ENCODE data around the gene IL1RAPL2. TPM values are rescaled to one million over a fixed set of nuclear protein-coding genes. Genes with fewer than 3 reads are reported as not detected.

The IL1RAPL2 gene
- total RNA-seq, 2 experiments from 2014 or later = not detected

DNA sequence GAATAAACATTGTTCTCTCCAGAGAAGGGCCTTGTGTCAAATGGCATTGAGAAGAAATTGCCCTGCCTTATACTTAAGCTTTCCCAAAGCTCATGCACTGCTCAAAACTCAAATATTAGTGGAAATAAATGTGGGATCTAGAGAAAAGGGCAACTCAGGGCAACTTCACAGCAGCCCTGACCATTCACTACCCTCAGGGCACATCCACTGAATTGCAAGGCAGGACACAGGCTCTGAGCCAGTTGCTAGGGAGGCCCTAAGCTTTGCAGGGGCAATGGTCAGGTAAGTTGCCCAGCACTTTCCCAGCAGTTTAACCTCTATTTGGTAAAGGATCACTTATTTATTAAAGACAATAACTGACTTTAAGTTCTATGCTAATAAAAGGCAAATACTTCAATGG, 909.8 kb downstream of the IL1RAPL2 start:
- H3K4me1 Mint-ChIP-seq = no peaks in the 10 kb centered on the region
- ATAC-seq (no peak), DNase-seq (no peak)
- H3K4me3 Mint-ChIP-seq = no peak overlapping the region
- no peaks in the 10 kb centered on the region for H3K36me3 Mint-ChIP-seq
- no peak overlapping the region for H3K27ac Mint-ChIP-seq
- no peaks in the 10 kb centered on the region for H3K9me3 Mint-ChIP-seq (ENCODE audit: low read depth)
- CTCF ChIA-PET = no interaction called here
- H3K27me3 Mint-ChIP-seq = no peaks in the 10 kb centered on the region

DNA sequence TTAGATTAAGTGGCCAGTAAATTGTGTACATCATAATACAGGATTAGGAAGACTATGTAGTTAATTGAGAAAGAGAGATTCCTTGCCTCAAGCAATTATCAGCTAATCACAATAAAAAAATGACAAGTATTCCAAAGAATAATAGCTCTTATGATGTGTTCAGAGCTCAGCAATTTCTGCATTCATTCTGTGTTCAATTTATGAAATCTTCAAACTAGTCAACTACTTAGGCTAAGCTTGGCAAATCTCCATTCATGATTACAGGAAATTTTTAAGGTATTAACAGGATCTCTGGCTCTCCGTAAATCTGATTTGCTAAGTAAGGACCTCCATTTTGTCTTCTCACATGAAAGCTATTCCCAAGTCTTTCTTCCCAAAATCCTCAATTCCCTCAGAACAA, 911.4 kb downstream of the IL1RAPL2 start:
- no peak overlapping the region for H3K4me3 Mint-ChIP-seq
- CTCF ChIA-PET = no interaction called here
- no peaks in the 10 kb centered on the region for H3K4me1 Mint-ChIP-seq
- no peaks in the 10 kb centered on the region for H3K27me3 Mint-ChIP-seq
- H3K9me3 Mint-ChIP-seq (ENCODE audit: low read depth) = no peaks in the 10 kb centered on the region
- H3K36me3 Mint-ChIP-seq = no peaks in the 10 kb centered on the region
- DNase-seq (no peak), ATAC-seq (no peak)
- H3K27ac Mint-ChIP-seq = no peak overlapping the region

DNA sequence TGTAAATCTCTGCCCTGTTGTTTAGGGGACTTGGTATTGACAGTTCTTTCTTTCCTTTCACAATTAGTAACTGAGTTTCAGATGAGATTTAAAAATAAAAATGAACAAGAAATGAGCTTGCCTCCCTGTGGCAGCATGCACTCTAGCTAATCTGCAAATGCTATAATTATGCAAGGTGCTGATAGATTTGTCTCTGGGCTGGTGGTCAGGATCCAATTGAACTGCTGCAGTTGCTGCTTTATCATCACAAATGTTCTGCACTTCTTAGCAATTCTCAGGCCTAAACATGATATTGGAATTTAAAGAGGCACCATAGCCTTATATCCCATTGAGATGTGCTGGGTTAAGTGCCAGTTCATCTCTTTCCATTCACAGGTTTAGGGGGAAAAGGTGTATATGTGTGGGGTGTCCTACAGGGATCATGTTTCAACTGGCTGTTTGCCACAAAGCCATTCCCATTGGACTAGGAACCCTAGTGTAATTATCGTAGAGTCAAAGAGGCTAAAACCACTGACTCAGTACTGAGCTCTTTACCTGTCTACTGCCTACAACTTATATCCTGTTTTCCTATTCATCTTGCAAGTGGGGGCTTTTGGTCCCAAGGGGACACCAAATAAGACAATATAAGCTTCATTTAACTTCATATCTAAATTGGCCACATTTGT, 914.8 kb downstream of the IL1RAPL2 start:
- Mint-ChIP-seq H3K27me3 (no peaks in the 10 kb centered on the region), H3K4me1 (no peaks in the 10 kb centered on the region), H3K4me3 (no peak overlapping the region), H3K27ac (no peak overlapping the region), H3K36me3 (no peaks in the 10 kb centered on the region), H3K9me3 (ENCODE audit: low read depth) (no peaks in the 10 kb centered on the region)
- CTCF ChIA-PET = no interaction called here
- ATAC-seq (no peak), DNase-seq (no peak)

DNA sequence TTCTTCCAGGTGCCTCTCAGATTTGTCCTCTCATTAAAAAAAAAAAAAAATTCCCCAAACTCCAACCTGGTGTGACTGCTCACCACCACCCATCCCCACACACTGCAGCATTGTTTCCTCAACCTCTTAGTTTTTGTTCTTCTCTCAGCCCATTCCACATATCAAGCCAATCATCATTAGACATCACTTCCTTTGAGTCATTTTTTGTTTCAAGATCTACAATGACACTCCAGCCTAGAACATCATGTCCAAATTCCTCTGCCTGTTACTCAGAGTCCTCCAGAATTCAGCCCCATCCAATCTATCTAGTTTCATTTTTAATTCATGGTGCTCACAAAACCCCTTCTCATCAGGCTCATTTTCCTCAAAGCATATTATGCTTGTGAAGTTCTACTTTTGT, 917.0 kb downstream of the IL1RAPL2 start:
- no peaks in the 10 kb centered on the region for H3K4me1 Mint-ChIP-seq
- DNase-seq (no peak), ATAC-seq (no peak)
- no peaks in the 10 kb centered on the region for H3K36me3 Mint-ChIP-seq
- no peaks in the 10 kb centered on the region for H3K9me3 Mint-ChIP-seq (ENCODE audit: low read depth)
- no peak overlapping the region for H3K4me3 Mint-ChIP-seq
- CTCF ChIA-PET = no interaction called here
- no peak overlapping the region for H3K27ac Mint-ChIP-seq
- no peaks in the 10 kb centered on the region for H3K27me3 Mint-ChIP-seq

DNA sequence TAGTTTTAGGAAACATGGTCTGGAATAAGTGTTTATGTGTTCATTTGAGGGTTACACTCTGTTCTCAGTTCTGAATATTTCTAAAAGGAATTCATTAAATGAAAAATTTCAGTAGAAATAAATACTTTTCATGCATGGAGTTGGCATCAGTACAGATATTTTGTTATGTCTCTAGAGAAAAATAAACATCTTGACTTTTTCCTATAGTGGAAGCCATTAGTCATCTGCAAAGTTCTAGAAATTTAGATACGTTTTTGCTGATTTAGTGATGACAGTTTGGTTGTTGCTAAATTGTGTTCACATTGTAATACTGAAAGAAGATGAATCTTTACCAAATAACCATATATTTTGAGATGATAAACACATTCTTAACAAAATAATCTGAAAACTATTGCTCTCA, 922.7 kb downstream of the IL1RAPL2 start:
- no peaks in the 10 kb centered on the region for H3K27me3 Mint-ChIP-seq
- H3K4me1 Mint-ChIP-seq = no peaks in the 10 kb centered on the region
- DNase-seq (no peak), ATAC-seq (no peak)
- H3K4me3 Mint-ChIP-seq = no peak overlapping the region
- H3K36me3 Mint-ChIP-seq = no peaks in the 10 kb centered on the region
- CTCF ChIA-PET = no interaction called here
- no peak overlapping the region for H3K27ac Mint-ChIP-seq
- H3K9me3 Mint-ChIP-seq (ENCODE audit: low read depth) = no peaks in the 10 kb centered on the region

DNA sequence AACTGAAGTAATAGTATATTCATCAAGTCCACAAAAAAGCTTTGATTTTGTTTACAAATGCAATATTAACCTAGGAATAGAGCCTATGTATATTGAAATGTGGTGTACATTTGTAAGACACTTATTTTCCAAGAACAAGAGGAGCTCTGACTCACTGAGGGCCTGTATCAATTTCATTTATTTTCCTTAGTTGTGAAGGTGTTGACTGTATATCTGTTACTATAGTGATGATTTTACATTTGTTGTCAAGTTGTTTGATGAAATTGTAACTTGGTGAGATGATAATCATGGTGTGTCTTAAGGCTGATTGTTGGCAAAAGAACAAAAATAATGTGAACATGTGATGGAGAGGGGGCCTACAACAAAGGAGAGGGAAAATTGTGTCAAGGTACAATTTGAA, 929.4 kb downstream of the IL1RAPL2 start:
- Mint-ChIP-seq H3K4me1 (no peaks in the 10 kb centered on the region), H3K27me3 (no peaks in the 10 kb centered on the region), H3K27ac (no peak overlapping the region), H3K36me3 (no peaks in the 10 kb centered on the region), H3K4me3 (no peak overlapping the region), H3K9me3 (ENCODE audit: low read depth) (no peaks in the 10 kb centered on the region)
- no peak for ATAC-seq
- no peak for DNase-seq
- CTCF ChIA-PET = no interaction called here

DNA sequence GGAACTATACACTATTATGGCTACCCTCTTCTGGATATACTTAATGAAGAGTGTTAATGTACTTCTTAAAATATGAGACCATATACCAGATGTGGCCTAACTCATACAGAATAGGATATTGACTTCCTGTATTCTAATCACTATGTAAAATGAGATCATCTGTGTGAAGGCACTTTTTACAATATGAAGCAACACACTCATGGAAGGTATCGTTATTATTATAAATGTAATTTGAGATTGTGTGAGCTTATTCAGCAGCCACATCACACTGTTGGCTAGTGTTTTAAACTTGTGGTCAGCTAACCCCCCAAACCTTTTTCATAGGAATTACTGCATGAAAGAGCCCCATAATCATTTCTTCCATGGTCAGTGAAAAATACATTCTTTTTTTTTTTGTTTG, 936.3 kb downstream of the IL1RAPL2 start:
- ATAC-seq (no peak), DNase-seq (no peak)
- Mint-ChIP-seq H3K4me3 (no peak overlapping the region), H3K27me3 (no peaks in the 10 kb centered on the region), H3K36me3 (no peaks in the 10 kb centered on the region), H3K4me1 (no peaks in the 10 kb centered on the region), H3K9me3 (ENCODE audit: low read depth) (peaks cover 2% of the 10 kb centered on the region), H3K27ac (no peak overlapping the region)
- CTCF ChIA-PET = no interaction called here

DNA sequence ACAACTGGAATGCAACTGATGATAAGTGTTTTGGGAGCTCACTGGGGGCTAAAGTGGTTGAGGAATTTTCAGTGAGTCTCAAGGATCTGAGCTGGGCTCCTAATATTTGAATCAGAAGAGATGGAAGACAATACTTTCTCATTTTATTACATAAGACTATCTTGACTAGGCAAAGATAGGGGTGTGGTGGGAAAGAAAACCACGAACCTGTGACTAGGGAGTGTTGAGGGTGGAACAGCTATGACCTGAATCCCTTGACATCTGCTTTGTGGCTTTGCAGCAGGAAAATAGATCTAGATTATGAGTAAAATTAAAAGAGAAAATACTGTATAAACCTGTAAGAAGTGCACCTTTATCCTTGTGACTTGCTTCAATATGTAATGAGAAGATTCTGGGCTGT, 949.6 kb downstream of the IL1RAPL2 start:
- no peaks in the 10 kb centered on the region for H3K36me3 Mint-ChIP-seq
- CTCF ChIA-PET = no interaction called here
- no peaks in the 10 kb centered on the region for H3K27me3 Mint-ChIP-seq
- ATAC-seq (no peak), DNase-seq (no peak)
- peaks cover 7% of the 10 kb centered on the region for H3K9me3 Mint-ChIP-seq (ENCODE audit: low read depth)
- H3K4me3 Mint-ChIP-seq = no peak overlapping the region
- no peaks in the 10 kb centered on the region for H3K4me1 Mint-ChIP-seq
- H3K27ac Mint-ChIP-seq = no peak overlapping the region

DNA sequence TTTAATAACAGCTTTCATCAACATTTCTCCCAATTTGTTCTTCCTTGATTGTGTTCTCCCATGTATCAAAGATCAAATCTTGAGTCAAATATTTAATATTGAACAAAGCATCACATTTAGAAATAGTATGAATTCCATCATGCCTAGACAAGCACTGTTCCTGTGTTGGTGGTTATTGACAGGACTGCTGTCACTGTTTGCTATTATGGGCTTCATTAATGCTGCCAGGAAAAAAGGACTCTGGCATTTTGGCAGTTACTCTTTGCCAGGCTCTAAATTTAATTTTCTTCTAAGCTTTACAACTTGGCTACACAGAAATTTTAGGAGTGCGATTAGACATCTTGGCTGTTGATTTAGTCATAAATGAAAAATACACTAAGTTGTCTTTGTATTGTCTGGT, 960.4 kb downstream of the IL1RAPL2 start:
- Mint-ChIP-seq H3K27ac (no peak overlapping the region), H3K9me3 (ENCODE audit: low read depth) (no peaks in the 10 kb centered on the region), H3K4me3 (no peak overlapping the region), H3K4me1 (no peaks in the 10 kb centered on the region), H3K36me3 (no peaks in the 10 kb centered on the region), H3K27me3 (no peaks in the 10 kb centered on the region)
- ATAC-seq (no peak), DNase-seq (no peak)
- CTCF ChIA-PET = no interaction called here

DNA sequence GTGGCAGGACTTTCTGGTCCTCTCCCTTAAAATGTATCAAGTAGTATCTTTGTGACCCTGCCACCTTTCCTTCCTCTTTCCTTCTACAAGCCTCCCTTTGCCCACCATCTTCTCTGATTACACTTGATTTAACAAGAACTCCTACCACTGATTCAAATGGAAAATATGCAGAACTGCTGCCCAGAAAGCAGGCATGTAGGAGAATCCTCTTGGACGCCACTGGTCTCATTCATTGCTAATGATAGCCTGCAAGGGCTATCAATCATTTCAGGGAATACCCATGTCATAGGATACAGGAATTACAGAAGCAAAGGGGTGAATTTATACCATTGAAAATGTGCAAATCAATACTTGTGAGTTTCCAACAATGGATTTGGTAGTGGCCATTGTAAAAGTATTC, 961.8 kb downstream of the IL1RAPL2 start:
- Mint-ChIP-seq H3K4me1 (no peaks in the 10 kb centered on the region), H3K27me3 (no peaks in the 10 kb centered on the region), H3K27ac (no peak overlapping the region), H3K9me3 (ENCODE audit: low read depth) (no peaks in the 10 kb centered on the region), H3K4me3 (no peak overlapping the region), H3K36me3 (no peaks in the 10 kb centered on the region)
- CTCF ChIA-PET = no interaction called here
- no peak for ATAC-seq
- DNase-seq = no peak

DNA sequence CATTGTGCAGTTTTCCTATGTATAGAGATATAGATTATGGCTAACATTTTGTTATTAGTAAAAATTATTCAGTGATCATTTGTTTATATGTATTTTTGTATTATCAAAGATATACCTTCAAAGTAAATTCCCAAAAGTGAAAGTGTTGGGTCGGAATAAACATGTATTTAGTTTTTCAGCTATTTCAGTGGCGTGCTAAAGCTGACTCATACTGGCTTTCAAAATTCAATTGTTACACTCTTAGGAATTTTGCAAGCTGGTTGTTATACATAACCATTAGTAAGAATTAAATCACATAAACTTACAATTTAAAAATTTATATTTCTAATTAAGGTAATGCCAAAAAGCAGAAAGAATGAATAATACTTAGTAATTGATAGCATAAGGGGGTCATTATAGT, 968.0 kb downstream of the IL1RAPL2 start:
- H3K4me3 Mint-ChIP-seq = no peak overlapping the region
- H3K27ac Mint-ChIP-seq = no peak overlapping the region
- no peak for ATAC-seq
- H3K36me3 Mint-ChIP-seq = no peaks in the 10 kb centered on the region
- CTCF ChIA-PET = no interaction called here
- H3K9me3 Mint-ChIP-seq (ENCODE audit: low read depth) = peaks cover under 1% of the 10 kb centered on the region
- H3K4me1 Mint-ChIP-seq = no peaks in the 10 kb centered on the region
- no peaks in the 10 kb centered on the region for H3K27me3 Mint-ChIP-seq
- DNase-seq = no peak

DNA sequence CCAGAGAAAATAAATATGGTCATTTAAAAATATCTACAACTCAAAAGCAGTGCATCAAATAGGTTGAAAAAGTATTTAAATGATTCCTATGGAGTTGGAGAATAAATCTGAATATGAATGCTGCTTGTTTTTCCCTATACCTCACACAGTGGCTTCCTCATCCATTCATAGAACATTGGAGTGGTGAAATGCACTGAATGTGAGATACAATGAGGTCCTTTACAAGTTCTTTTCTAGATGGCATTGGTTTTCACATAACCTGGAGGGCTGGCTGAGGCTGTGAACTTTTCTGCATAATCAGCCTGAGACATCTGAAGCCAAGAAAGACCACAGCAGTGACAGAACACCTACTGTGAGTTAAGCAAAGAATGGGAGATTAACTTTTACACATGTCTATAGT, 977.3 kb downstream of the IL1RAPL2 start:
- Mint-ChIP-seq H3K4me1 (no peaks in the 10 kb centered on the region), H3K27ac (no peak overlapping the region), H3K9me3 (ENCODE audit: low read depth) (peaks cover 8% of the 10 kb centered on the region), H3K36me3 (no peaks in the 10 kb centered on the region), H3K4me3 (no peak overlapping the region), H3K27me3 (no peaks in the 10 kb centered on the region)
- CTCF ChIA-PET = no interaction called here
- DNase-seq (no peak), ATAC-seq (no peak)

DNA sequence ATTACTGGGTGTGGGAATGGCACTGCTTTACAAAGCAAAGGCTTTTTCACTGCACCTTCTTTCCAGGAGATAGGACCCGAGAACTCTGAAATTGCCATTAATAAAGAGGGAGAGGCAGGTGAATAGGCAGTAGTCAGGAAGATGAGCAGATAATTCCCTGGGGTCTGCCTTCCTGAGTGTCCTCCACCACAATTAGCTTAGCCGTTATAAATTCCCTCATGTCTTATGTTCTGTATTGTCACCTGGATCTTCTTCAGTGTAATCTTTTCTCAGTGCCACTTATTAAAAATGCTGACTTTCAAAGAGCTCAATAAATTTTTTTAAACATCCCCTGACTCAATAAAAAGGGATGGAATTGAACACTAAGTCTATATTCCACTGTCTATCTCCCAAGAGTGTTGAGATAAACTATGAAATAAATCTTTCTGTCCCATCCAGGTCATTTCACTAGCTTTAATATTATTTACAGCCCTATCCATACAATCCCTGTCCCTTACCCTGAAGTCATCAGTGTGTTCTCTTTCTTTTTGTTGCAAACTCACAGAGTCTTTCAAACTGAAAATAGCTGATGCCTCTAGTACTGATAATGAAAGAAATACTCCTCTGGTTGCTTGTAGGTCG, 984.2 kb downstream of the IL1RAPL2 start:
- Mint-ChIP-seq H3K27me3 (no peaks in the 10 kb centered on the region), H3K27ac (no peak overlapping the region), H3K4me3 (no peak overlapping the region), H3K4me1 (no peaks in the 10 kb centered on the region), H3K9me3 (ENCODE audit: low read depth) (peaks cover 2% of the 10 kb centered on the region), H3K36me3 (no peaks in the 10 kb centered on the region)
- ATAC-seq = no peak
- CTCF ChIA-PET = no interaction called here
- no peak for DNase-seq

DNA sequence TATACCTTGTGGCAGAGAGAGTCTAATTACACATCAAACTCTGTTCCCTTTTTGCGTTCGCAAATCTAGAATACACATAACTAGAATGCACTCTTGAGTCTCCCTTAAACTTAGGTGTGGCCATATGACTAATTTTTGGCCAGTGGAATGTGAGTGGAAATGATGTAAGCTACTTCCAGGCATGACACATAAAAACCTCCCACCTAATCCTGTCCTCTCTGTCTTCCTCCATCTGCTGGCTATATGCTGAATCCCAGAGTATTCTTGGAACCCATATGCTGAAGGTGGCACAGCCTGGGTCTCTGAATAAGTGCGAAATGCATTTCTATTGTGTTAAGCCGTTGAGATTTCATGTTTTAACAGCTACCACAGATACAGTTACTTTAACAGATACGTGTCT, 986.4 kb downstream of the IL1RAPL2 start:
- no peaks in the 10 kb centered on the region for H3K4me1 Mint-ChIP-seq
- ATAC-seq (no peak), DNase-seq (no peak)
- no peaks in the 10 kb centered on the region for H3K36me3 Mint-ChIP-seq
- no peak overlapping the region for H3K4me3 Mint-ChIP-seq
- H3K9me3 Mint-ChIP-seq (ENCODE audit: low read depth) = peaks cover 2% of the 10 kb centered on the region
- H3K27ac Mint-ChIP-seq = no peak overlapping the region
- CTCF ChIA-PET = no interaction called here
- H3K27me3 Mint-ChIP-seq = no peaks in the 10 kb centered on the region

DNA sequence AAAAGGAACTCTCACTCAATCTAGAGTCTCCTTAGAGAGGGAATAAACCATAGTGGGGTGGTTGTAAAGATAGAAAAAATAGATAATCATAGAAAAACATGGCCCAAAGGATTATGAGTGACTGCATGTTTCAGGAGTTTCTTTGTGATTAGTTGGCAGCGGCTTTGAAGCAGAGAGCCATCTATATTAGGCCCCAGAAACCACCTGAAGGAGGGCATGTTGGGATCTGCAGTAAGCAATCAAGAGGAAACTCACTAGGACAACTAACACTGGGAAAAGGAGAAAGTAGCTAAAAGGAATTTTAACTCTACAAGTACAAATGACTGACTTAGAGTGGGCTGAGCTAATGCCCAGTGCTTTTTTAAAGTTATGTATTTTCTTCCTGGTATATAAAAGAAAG, 987.1 kb downstream of the IL1RAPL2 start:
- no peak overlapping the region for H3K27ac Mint-ChIP-seq
- CTCF ChIA-PET = no interaction called here
- H3K36me3 Mint-ChIP-seq = no peaks in the 10 kb centered on the region
- H3K27me3 Mint-ChIP-seq = no peaks in the 10 kb centered on the region
- ATAC-seq (no peak), DNase-seq (no peak)
- H3K4me1 Mint-ChIP-seq = no peaks in the 10 kb centered on the region
- H3K4me3 Mint-ChIP-seq = no peak overlapping the region
- no peaks in the 10 kb centered on the region for H3K9me3 Mint-ChIP-seq (ENCODE audit: low read depth)

All from activated CD8-positive, alpha-beta memory T cell treated with anti-CD3 and anti-CD28 coated beads, Interleukin-2, amount 10 ng/mL, durations not matched to agents 7 days and 5 days (primary cell).